ENCODE measurements around the gene PHF12. TPM values are rescaled to one million over a fixed set of nuclear protein-coding genes. Genes with fewer than 3 reads are reported as not detected.

PHF12 gene
- total RNA-seq, 1 donor from 2014 or later: 56.1 TPM

GRCh38 chr17:28898527-28898955, 52.8 kb downstream of the PHF12 start:
- peaks cover 13% of the 10 kb centered on the region for H3K36me3 Mint-ChIP-seq (ENCODE audit: low read depth, unreplicated experiment)
- H3K4me3 Mint-ChIP-seq (ENCODE audit: unreplicated experiment): peak overlapping the region; percentile 88
- peaks cover 31% of the 10 kb centered on the region for H3K4me1 Mint-ChIP-seq (ENCODE audit: unreplicated experiment)
- H3K9me3 Mint-ChIP-seq (ENCODE audit: unreplicated experiment): no peaks in the 10 kb centered on the region
- peaks cover 13% of the 10 kb centered on the region for H3K27me3 Mint-ChIP-seq (ENCODE audit: unreplicated experiment)
- no peak for DNase-seq (ENCODE audit: low spot score)
- no peak for TF ChIP-seq CTCF (IDR thresholded peaks at IDR 0.05; ENCODE audit: unreplicated experiment)
- H3K27ac Mint-ChIP-seq (ENCODE audit: unreplicated experiment): no peak overlapping the region

GRCh38 chr17:28897769-28898526, 53.4 kb downstream of the PHF12 start:
- H3K9me3 Mint-ChIP-seq (ENCODE audit: unreplicated experiment): no peaks in the 10 kb centered on the region
- peaks cover 31% of the 10 kb centered on the region for H3K4me1 Mint-ChIP-seq (ENCODE audit: unreplicated experiment)
- H3K27me3 Mint-ChIP-seq (ENCODE audit: unreplicated experiment): peaks cover 10% of the 10 kb centered on the region
- H3K4me3 Mint-ChIP-seq (ENCODE audit: unreplicated experiment): peak overlapping the region; percentile 88
- no peak for DNase-seq (ENCODE audit: low spot score)
- no peak overlapping the region for H3K27ac Mint-ChIP-seq (ENCODE audit: unreplicated experiment)
- no peak for TF ChIP-seq CTCF (IDR thresholded peaks at IDR 0.05; ENCODE audit: unreplicated experiment)
- peaks cover 9% of the 10 kb centered on the region for H3K36me3 Mint-ChIP-seq (ENCODE audit: low read depth, unreplicated experiment)

GRCh38 chr17:28896884-28897768, 54.2 kb downstream of the PHF12 start, which contains the start of gene FLOT2:
Gene FLOT2, minus strand, starts transcription at chr17:28897733. Its CDS starts 159 bp downstream, at chr17:28897574.
- Mint-ChIP-seq H3K4me1 (ENCODE audit: unreplicated experiment) (peaks cover 34% of the 10 kb centered on the region), H3K27ac (ENCODE audit: unreplicated experiment) (no peak within 1 kb of the TSS), H3K4me3 (ENCODE audit: unreplicated experiment) (peak within 1 kb of the TSS; percentile 93), H3K36me3 (ENCODE audit: low read depth, unreplicated experiment) (peaks cover 9% of the 10 kb centered on the region), H3K27me3 (ENCODE audit: unreplicated experiment) (peaks cover 10% of the 10 kb centered on the region), H3K9me3 (ENCODE audit: unreplicated experiment) (no peaks in the 10 kb centered on the region)
- peak; percentile 24 for TF ChIP-seq CTCF (IDR thresholded peaks at IDR 0.05; ENCODE audit: unreplicated experiment)
- peak; percentile 60 for DNase-seq (ENCODE audit: low spot score)

- Mint-ChIP-seq H3K4me3 (ENCODE audit: unreplicated experiment) (peak overlapping the region; percentile 93), H3K27me3 (ENCODE audit: unreplicated experiment) (peaks cover 10% of the 10 kb centered on the region), H3K9me3 (ENCODE audit: unreplicated experiment) (no peaks in the 10 kb centered on the region), H3K4me1 (ENCODE audit: unreplicated experiment) (peaks cover 34% of the 10 kb centered on the region), H3K27ac (ENCODE audit: unreplicated experiment) (no peak overlapping the region), H3K36me3 (ENCODE audit: low read depth, unreplicated experiment) (peaks cover 12% of the 10 kb centered on the region)
- TF ChIP-seq CTCF (IDR thresholded peaks at IDR 0.05; ENCODE audit: unreplicated experiment): no peak
- DNase-seq (ENCODE audit: low spot score): no peak
These were observed 54.8 kb downstream of the PHF12 start for GRCh38 chr17:28896491-28896883.

Data from endothelial cell (in vitro differentiated cells).